Suprapubic skin (tissue), 4 donors: ENCODE results near the gene SNX24. TPM values are rescaled to one million over a fixed set of nuclear protein-coding genes. Genes with fewer than 3 reads are reported as not detected.
"Not testable (repeated sequence)": the region's sequence is repeated elsewhere in the genome, so short reads cannot be mapped to it uniquely, and the experiment has no call there.

ENCODE experiments used
- DNase-seq, 2 donors: peaks; one replicate each; pipeline ENCODE4 v3.0.0-alpha.2; 2019; ENCODE audit warnings: low spot score in 2 of 2
- H3K27ac ChIP-seq: fragments of 200-600 bp; sonication (generic); one replicate; pipeline ENCODE4 v1.5.1; 2019
- H3K27me3 ChIP-seq: fragments of 200-600 bp; sonication (generic); one replicate; pipeline ENCODE4 v1.5.1; 2019
- H3K36me3 ChIP-seq: fragments of 200-600 bp; sonication (generic); one replicate; pipeline ENCODE4 v1.5.1; 2019
- H3K4me1 ChIP-seq: fragments of 200-600 bp; sonication (generic); one replicate; pipeline ENCODE4 v1.5.1; 2019
- H3K4me3 ChIP-seq: fragments of 200-600 bp; sonication (generic); one replicate; pipeline ENCODE4 v1.5.1; 2019; ENCODE audit warnings: mild to moderate bottlenecking
- H3K9me3 ChIP-seq: fragments of 200-600 bp; sonication (generic); one replicate; pipeline ENCODE4 v1.5.1; 2019
- EP300 ChIP-seq: sonication (generic); formaldehyde crosslinking; IDR thresholded peaks from one replicate; pipeline ENCODE4 v1.6.1; 2017; ENCODE audit warnings: antibody characterized with exemption
- POLR2A ChIP-seq, 2 donors: fragments of 450-650 bp; IDR thresholded peaks; one replicate each; pipeline ENCODE4 v1.6.1; 2017; ENCODE audit warnings: antibody characterized with exemption in 2 of 2, mild to moderate bottlenecking in 2 of 2, moderate library complexity in 2 of 2
- POLR2AphosphoS5 ChIP-seq, 3 donors: sonication (generic); formaldehyde crosslinking; IDR thresholded peaks; one replicate each; pipeline ENCODE4 v1.6.1; 2017; ENCODE audit warnings: antibody characterized with exemption in 3 of 3
- WGBS: methylation state at CpG from one replicate; pipeline ENCODE4 v1.1.5; 2018; 5-methylcytosine and 5-hydroxymethylcytosine counted together
- total RNA-seq, 4 donors: library from RNA; depleted of rRNA; stranded (reverse); fragments of >200 nt; gene quantifications; one replicate each; pipeline ENCODE4 v1.1.0, GENCODE V29; 2016
- TF ChIP-seq, protein P1 (sequence below), 2 donors: fragments of 200-600 bp in 1 of 2; fragments of 450-650 bp in 1 of 2; sonication (generic) in 1 of 2; IDR thresholded peaks; one replicate each; pipeline ENCODE4 v1.5.1; 2016 to 2019; ENCODE audit warnings: antibody characterized with exemption in 2 of 2, mild to moderate bottlenecking in 1 of 2, moderate library complexity in 1 of 2

SNX24 gene
- total RNA-seq, 4 donors from 2014 or later, result 15.2 to 43.0 (median 25.3) TPM

GRCh38 chr5:122907276-122907675 lies 61.9 kb downstream of the SNX24 start:
- no peak for DNase-seq
- Histone ChIP-seq H3K27ac (no peak overlapping the region), H3K27me3 (no peaks in the 10 kb centered on the region), H3K4me3 (no peak overlapping the region), H3K9me3 (no peaks in the 10 kb centered on the region), H3K36me3 (no peaks in the 10 kb centered on the region), H3K4me1 (no peaks in the 10 kb centered on the region)
- no peak for TF ChIP-seq EP300
- TF ChIP-seq POLR2A (IDR thresholded peaks at IDR 0.05), result no peak
- TF ChIP-seq, protein P1, sequence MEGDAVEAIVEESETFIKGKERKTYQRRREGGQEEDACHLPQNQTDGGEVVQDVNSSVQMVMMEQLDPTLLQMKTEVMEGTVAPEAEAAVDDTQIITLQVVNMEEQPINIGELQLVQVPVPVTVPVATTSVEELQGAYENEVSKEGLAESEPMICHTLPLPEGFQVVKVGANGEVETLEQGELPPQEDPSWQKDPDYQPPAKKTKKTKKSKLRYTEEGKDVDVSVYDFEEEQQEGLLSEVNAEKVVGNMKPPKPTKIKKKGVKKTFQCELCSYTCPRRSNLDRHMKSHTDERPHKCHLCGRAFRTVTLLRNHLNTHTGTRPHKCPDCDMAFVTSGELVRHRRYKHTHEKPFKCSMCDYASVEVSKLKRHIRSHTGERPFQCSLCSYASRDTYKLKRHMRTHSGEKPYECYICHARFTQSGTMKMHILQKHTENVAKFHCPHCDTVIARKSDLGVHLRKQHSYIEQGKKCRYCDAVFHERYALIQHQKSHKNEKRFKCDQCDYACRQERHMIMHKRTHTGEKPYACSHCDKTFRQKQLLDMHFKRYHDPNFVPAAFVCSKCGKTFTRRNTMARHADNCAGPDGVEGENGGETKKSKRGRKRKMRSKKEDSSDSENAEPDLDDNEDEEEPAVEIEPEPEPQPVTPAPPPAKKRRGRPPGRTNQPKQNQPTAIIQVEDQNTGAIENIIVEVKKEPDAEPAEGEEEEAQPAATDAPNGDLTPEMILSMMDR (IDR thresholded peaks at IDR 0.05), result no peak
- no peak for TF ChIP-seq POLR2AphosphoS5 (IDR thresholded peaks at IDR 0.05)
- 49% methylated on average over 3 of the region's 3 CpGs for WGBS

DNA sequence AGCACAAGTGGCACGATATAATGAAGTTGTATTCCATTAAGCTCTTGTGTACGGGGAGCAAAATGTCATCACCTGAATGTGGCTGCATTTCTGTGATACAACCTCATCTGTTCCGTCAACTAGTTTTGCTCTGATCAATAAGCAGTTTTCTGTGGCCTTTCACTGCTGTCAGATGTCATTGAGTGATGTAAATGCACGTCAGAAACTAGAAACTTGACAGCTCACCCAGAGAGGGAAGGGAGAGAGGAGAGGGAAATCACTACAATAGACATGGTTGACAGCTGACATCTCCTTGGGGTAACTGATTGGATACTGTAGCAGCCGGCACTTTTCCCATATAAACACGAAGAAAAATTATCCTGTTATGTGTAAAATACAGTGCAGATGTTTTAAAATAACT lies 62.7 kb downstream of the SNX24 start:
- H3K27ac ChIP-seq, result no peak overlapping the region

GRCh38 chr5:122908662-122909061 lies 63.2 kb downstream of the SNX24 start:
- Histone ChIP-seq H3K4me1 (no peaks in the 10 kb centered on the region), H3K27me3 (no peaks in the 10 kb centered on the region), H3K27ac (no peak overlapping the region), H3K4me3 (no peak overlapping the region), H3K9me3 (no peaks in the 10 kb centered on the region), H3K36me3 (no peaks in the 10 kb centered on the region)
- no peak for DNase-seq
- 88% methylated on average over 6 of the region's 6 CpGs for WGBS
- TF ChIP-seq, protein P1 (IDR thresholded peaks at IDR 0.05), result no peak
- TF ChIP-seq POLR2A (IDR thresholded peaks at IDR 0.05) (no peak), POLR2AphosphoS5 (IDR thresholded peaks at IDR 0.05) (no peak), EP300 (no peak)

More for the DNA sequence above, 62.7 kb downstream of the SNX24 start:
- no peaks in the 10 kb centered on the region for H3K36me3 ChIP-seq
- TF ChIP-seq POLR2A (IDR thresholded peaks at IDR 0.05), result no peak
- TF ChIP-seq EP300, result no peak
- H3K4me3 ChIP-seq, result no peak overlapping the region
- H3K9me3 ChIP-seq, result no peaks in the 10 kb centered on the region
- no peaks in the 10 kb centered on the region for H3K4me1 ChIP-seq
- no peak for DNase-seq
- no peaks in the 10 kb centered on the region for H3K27me3 ChIP-seq
- 81% methylated on average over 6 of the region's 6 CpGs for WGBS

- Histone ChIP-seq H3K4me3 (no peak overlapping the region), H3K9me3 (no peaks in the 10 kb centered on the region), H3K27ac (no peak overlapping the region), H3K27me3 (no peaks in the 10 kb centered on the region), H3K4me1 (no peaks in the 10 kb centered on the region), H3K36me3 (no peaks in the 10 kb centered on the region)
- TF ChIP-seq, protein P1 (IDR thresholded peaks at IDR 0.05), result no peak
- TF ChIP-seq POLR2A (IDR thresholded peaks at IDR 0.05) (no peak), POLR2AphosphoS5 (IDR thresholded peaks at IDR 0.05) (no peak)
- no peak for DNase-seq
- 98% methylated on average over 4 of the region's 5 CpGs for WGBS
These were observed 64.2 kb downstream of the SNX24 start for GRCh38 chr5:122909470-122910100.

GRCh38 chr5:122913436-122913835 lies 68.0 kb downstream of the SNX24 start:
- not testable (repeated sequence) for DNase-seq

DNA sequence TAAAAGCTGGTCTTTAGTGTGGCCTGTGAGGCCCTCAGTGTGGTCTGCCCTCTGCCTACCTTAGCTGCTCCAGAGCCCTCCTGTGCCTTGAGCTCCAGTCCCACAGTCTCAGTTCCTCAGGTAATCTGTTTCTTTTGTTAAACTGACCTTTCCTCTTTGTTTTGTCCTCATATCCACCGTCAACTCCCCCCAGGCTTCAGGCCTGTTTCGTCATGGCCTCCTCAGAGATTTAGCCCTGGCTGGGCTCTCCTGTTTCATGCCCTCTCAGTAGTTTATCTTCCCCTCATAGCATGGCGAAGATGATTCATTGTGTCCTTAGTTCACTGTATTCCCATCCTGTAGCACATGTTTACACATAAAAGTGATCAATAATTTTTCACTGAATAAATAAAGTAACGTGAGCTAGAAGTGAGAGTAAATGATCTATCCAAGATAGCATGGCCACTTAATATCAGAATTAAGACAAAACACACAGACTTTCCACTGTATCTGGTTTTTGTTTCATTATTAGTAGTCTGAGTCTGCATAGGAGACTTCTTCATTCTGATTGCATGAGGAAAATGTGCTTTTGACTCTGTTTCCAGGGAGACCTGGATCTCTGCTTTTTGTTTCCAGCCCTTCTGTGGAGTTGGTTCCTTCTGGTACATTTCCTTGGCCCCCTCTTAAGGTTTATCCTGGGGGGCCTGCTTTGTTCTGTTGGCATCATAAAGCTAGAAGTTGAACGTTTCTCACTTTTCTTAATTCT lies 70.5 kb downstream of the SNX24 start:
- Histone ChIP-seq H3K4me3 (no peak overlapping the region), H3K36me3 (no peaks in the 10 kb centered on the region), H3K4me1 (no peaks in the 10 kb centered on the region), H3K27me3 (no peaks in the 10 kb centered on the region), H3K9me3 (no peaks in the 10 kb centered on the region), H3K27ac (no peak overlapping the region)
- WGBS, result 79% methylated on average over 5 of the region's 5 CpGs
- DNase-seq, result no peak
- TF ChIP-seq EP300 (no peak), POLR2AphosphoS5 (IDR thresholded peaks at IDR 0.05) (no peak), POLR2A (IDR thresholded peaks at IDR 0.05) (no peak)
- TF ChIP-seq, protein P1 (IDR thresholded peaks at IDR 0.05), result no peak

More at GRCh38 chr5:122913436-122913835, 68.0 kb downstream of the SNX24 start:
- H3K4me1 ChIP-seq, H3K4me3 ChIP-seq, H3K27me3 ChIP-seq, H3K36me3 ChIP-seq, H3K9me3 ChIP-seq, H3K27ac ChIP-seq: not testable (repeated sequence)
- WGBS, result 94% methylated on average over 6 of the region's 20 CpGs
